ENCODE data around the gene HNRNPUL2.

GRCh38 chr11:62721994-62722393 lies 5.3 kb downstream of the HNRNPUL2 start:
- TF ChIP-seq CTCF (conservative IDR thresholded peaks at IDR 0.05; ENCODE audit: low read length): peak; percentile 45
- no peak for TF ChIP-seq EZH2phosphoT487 (IDR thresholded peaks at IDR 0.05; ENCODE audit: borderline replicate concordance, low read depth, low read length)
